DND-41 (cell line): Measurements from ENCODE around the gene TAOK2.

ENCODE experiments used
- ATAC-seq: fragments of 200-7000 bp; cut with Tn5 transposase; 3 replicates; pipeline ENCODE4 v1.9.1; 2021; ENCODE audit warnings: low read depth; ENCODE audit not compliant: insufficient read depth
- DNase-seq: peaks from one replicate; pipeline ENCODE4 v3.0.0-alpha.2; 2020
- H2AFZ ChIP-seq: 2 replicates; pipeline ENCODE4 v1.6.0; 2012; ENCODE audit warnings: low read depth, low read length
- H3K27ac ChIP-seq: 2 replicates; pipeline ENCODE4 v1.5.1; 2012; ENCODE audit warnings: low read length, inconsistent platforms
- H3K27me3 ChIP-seq: fragments of 200-600 bp; sonication (generic); 2 replicates; pipeline ENCODE4 v1.6.0; 2012; ENCODE audit warnings: low read length, mild to moderate bottlenecking, inconsistent platforms; ENCODE audit not compliant: insufficient read depth, poor library complexity
- H3K36me3 ChIP-seq: 2 replicates; pipeline ENCODE4 v1.5.1; 2012; ENCODE audit warnings: low read length, inconsistent platforms; ENCODE audit not compliant: insufficient read depth
- H3K4me1 ChIP-seq: 2 replicates; pipeline ENCODE4 v1.5.1; 2012; ENCODE audit warnings: mild to moderate bottlenecking, low read length; ENCODE audit not compliant: insufficient read depth
- H3K4me2 ChIP-seq: 2 replicates; pipeline ENCODE4 v1.6.0; 2012; ENCODE audit warnings: mild to moderate bottlenecking, moderate library complexity, low read length, inconsistent platforms; ENCODE audit not compliant: insufficient read depth
- H3K4me3 ChIP-seq, 2 experiments: fragments of 200-600 bp in 1 of 2; shearing (Covaris generic) in 1 of 2; 2 replicates each; pipeline ENCODE4 v1.5.1; 2012 to 2016; ENCODE audit warnings: inconsistent platforms in 2 of 2, low read length in 2 of 2, mild to moderate bottlenecking in 2 of 2, low read depth in 1 of 2, moderate library complexity in 1 of 2
- H3K79me2 ChIP-seq: 2 replicates; pipeline ENCODE4 v1.6.0; 2012; ENCODE audit warnings: low read length, inconsistent platforms; ENCODE audit not compliant: insufficient read depth
- H3K9ac ChIP-seq: 2 replicates; pipeline ENCODE4 v1.6.0; 2012; ENCODE audit warnings: low read depth, mild to moderate bottlenecking, inconsistent platforms, low read length, moderate library complexity
- H3K9me3 ChIP-seq: 2 replicates; pipeline ENCODE4 v1.5.1; 2012; ENCODE audit warnings: low read length, moderate library complexity, mild to moderate bottlenecking, inconsistent platforms; ENCODE audit not compliant: insufficient read depth, severe bottlenecking
- H4K20me1 ChIP-seq: 2 replicates; pipeline ENCODE4 v1.6.0; 2012; ENCODE audit warnings: low read length; ENCODE audit not compliant: insufficient read depth
- EZH2 ChIP-seq: IDR thresholded peaks from 3 replicates; pipeline ENCODE4 v1.6.1; 2012; ENCODE audit warnings: borderline replicate concordance, low read depth, mild to moderate bottlenecking, moderate library complexity, low read length, inconsistent platforms; ENCODE audit not compliant: severe bottlenecking
- TF ChIP-seq, protein P1 (sequence below): IDR thresholded peaks from 2 replicates; pipeline ENCODE4 v1.5.1; 2012; ENCODE audit warnings: borderline replicate concordance, low read length, moderate library complexity, mild to moderate bottlenecking; ENCODE audit not compliant: poor library complexity, severe bottlenecking; ENCODE audit errors: extremely low read depth

Gene TAOK2

GRCh38 chr16:29972500-29972899, 1.2 kb upstream of the TAOK2 start:
- no peaks in the 10 kb centered on the region for H3K27me3 ChIP-seq
- DNase-seq, result no peak
- no peak overlapping the region for H3K4me3 ChIP-seq
- H2AFZ ChIP-seq, result peak overlapping the region; percentile 79
- no peak for TF ChIP-seq EZH2
- TF ChIP-seq, protein P1, sequence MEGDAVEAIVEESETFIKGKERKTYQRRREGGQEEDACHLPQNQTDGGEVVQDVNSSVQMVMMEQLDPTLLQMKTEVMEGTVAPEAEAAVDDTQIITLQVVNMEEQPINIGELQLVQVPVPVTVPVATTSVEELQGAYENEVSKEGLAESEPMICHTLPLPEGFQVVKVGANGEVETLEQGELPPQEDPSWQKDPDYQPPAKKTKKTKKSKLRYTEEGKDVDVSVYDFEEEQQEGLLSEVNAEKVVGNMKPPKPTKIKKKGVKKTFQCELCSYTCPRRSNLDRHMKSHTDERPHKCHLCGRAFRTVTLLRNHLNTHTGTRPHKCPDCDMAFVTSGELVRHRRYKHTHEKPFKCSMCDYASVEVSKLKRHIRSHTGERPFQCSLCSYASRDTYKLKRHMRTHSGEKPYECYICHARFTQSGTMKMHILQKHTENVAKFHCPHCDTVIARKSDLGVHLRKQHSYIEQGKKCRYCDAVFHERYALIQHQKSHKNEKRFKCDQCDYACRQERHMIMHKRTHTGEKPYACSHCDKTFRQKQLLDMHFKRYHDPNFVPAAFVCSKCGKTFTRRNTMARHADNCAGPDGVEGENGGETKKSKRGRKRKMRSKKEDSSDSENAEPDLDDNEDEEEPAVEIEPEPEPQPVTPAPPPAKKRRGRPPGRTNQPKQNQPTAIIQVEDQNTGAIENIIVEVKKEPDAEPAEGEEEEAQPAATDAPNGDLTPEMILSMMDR, result no peak
- H3K9me3 ChIP-seq, result no peaks in the 10 kb centered on the region
- H3K27ac ChIP-seq, result peak overlapping the region; percentile 88
- H4K20me1 ChIP-seq, result peaks cover 32% of the 10 kb centered on the region
- peaks cover 41% of the 10 kb centered on the region for H3K36me3 ChIP-seq
- peak overlapping the region; percentile 90; the same call in 1 of the 2 replicates for H3K9ac ChIP-seq
- peaks cover 44% of the 10 kb centered on the region for H3K4me1 ChIP-seq
- ATAC-seq, result no peak
- no peak overlapping the region for H3K4me2 ChIP-seq
- peaks cover 38% of the 10 kb centered on the region for H3K79me2 ChIP-seq

- Histone ChIP-seq H3K79me2 (peaks cover 43% of the 10 kb centered on the region), H4K20me1 (peaks cover 37% of the 10 kb centered on the region), H3K27me3 (no peaks in the 10 kb centered on the region), H2AFZ (peak overlapping the region; percentile 79), H3K4me3 (peak overlapping the region in 1 of 2 experiments; percentile 92; a peak in 1 of 4 replicates), H3K9me3 (no peaks in the 10 kb centered on the region), H3K4me1 (peaks cover 45% of the 10 kb centered on the region), H3K27ac (peak overlapping the region; percentile 88), H3K4me2 (peak overlapping the region; percentile 79), H3K36me3 (peaks cover 43% of the 10 kb centered on the region), H3K9ac (peak overlapping the region; percentile 90)
- TF ChIP-seq, protein P1, result no peak
- no peak for TF ChIP-seq EZH2
- DNase-seq (no peak), ATAC-seq (no peak)
These were observed 680 bp upstream of the TAOK2 start for GRCh38 chr16:29972992-29973383.

GRCh38 chr16:29974291-29975133, 844 bp downstream of the TAOK2 start:
- Histone ChIP-seq H3K9ac (peak overlapping the region; percentile 90), H2AFZ (peak overlapping the region; percentile 97), H3K4me2 (peak overlapping the region; percentile 79), H3K79me2 (peaks cover 49% of the 10 kb centered on the region), H4K20me1 (peaks cover 48% of the 10 kb centered on the region), H3K36me3 (peaks cover 47% of the 10 kb centered on the region), H3K27ac (peak overlapping the region; percentile 88), H3K4me1 (peaks cover 45% of the 10 kb centered on the region), H3K27me3 (no peaks in the 10 kb centered on the region), H3K9me3 (no peaks in the 10 kb centered on the region), H3K4me3 (peak overlapping the region; percentile 80 to 92)
- ATAC-seq (no peak), DNase-seq (no peak)
- no peak for TF ChIP-seq EZH2
- TF ChIP-seq, protein P1, result peak; percentile 17
